GM12891 (cell line): Measurements from ENCODE around the gene GRB2.
"Not testable (repeated sequence)": the region's sequence is repeated elsewhere in the genome, so short reads cannot be mapped to it uniquely, and the experiment has no call there.

Source experiments
- PAX5 ChIP-seq: IDR thresholded peaks from 2 replicates; pipeline ENCODE4 v1.6.1; 2011; ENCODE audit warnings: low read length, moderate library complexity, mild to moderate bottlenecking; ENCODE audit not compliant: insufficient read depth, severe bottlenecking
- POLR2A ChIP-seq: IDR thresholded peaks from 2 replicates; pipeline ENCODE4 v1.6.1; 2011; ENCODE audit warnings: low read depth, low read length, control low read depth
- POLR2AphosphoS5 ChIP-seq: IDR thresholded peaks from 2 replicates; pipeline ENCODE4 v1.6.1; 2011; ENCODE audit warnings: low read depth, low read length, control low read depth
- SPI1 ChIP-seq: IDR thresholded peaks from 2 replicates; pipeline ENCODE4 v1.6.1; 2011; ENCODE audit warnings: low read depth, low read length, control low read depth
- TAF1 ChIP-seq: IDR thresholded peaks from 2 replicates; pipeline ENCODE4 v1.6.1; 2011; ENCODE audit warnings: low read depth, low read length, control low read depth

DNA sequence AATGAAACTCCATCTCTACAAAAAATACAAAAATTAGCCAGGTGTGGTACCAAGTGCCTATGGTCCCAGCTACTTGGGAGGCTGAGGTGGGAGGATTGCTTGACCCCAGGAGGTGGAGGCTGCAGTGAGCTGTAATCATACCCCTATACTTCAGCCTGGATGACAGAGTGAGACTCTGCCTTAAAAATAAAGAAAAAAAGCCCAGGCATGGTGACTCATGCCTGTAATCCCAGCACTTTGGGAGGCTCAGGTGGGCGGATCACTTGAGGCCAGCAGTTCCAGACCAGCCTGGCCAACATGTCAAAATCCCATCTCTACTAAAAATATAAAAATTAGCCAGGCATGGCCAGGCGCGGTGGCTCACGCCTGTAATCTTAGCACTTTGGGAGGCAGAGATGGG, 125.3 kb downstream of the GRB2 start:
- not testable (repeated sequence) for TF ChIP-seq POLR2AphosphoS5, POLR2A, SPI1, TAF1, PAX5
